ENCODE measurements around the gene RSPO1.

- TF ChIP-seq CTCF (IDR thresholded peaks at IDR 0.05 in 4 of 5, conservative IDR thresholded peaks at IDR 0.05 in 1 of 5), result no peak
- TF ChIP-seq POLR2A (IDR thresholded peaks at IDR 0.05), result peak; percentile 80 to 89
These were observed 39.1 kb downstream of the RSPO1 start, which contains the start of gene GNL2 for GRCh38 chr1:37595440-37596181.
